K562 (cell line): ENCODE results near the gene NR2F1. TPM values are rescaled to one million over a fixed set of nuclear protein-coding genes. Genes with fewer than 3 reads are reported as not detected.

ENCODE experiments used
- MAX ChIP-seq: sonication (generic); formaldehyde crosslinking; IDR thresholded peaks from 2 replicates; pipeline ENCODE4 v1.9.0; 2022; ENCODE audit warnings: mild to moderate bottlenecking, missing genetic modification reagents
- ZBTB40 ChIP-seq, 2 experiments: fragments of 450-650 bp in 1 of 2; sonication (generic) in 1 of 2; formaldehyde crosslinking in 1 of 2; IDR thresholded peaks; 2 replicates each; pipeline versions ENCODE4 v1.7.1 to v1.9.0; 2016 to 2022; ENCODE audit warnings: inconsistent platforms in 1 of 2, mild to moderate bottlenecking in 1 of 2, missing genetic modification reagents in 1 of 2
- polyA plus RNA-seq, 8 experiments: library from polyadenylated mRNA; depleted of rRNA in 4 of 8; stranded (reverse) in 5 of 8; unstranded in 3 of 8; fragments of >200 nt; fragmentation: Nextera tagmentation in 2 of 8; fragmentation: Illumina TruSeq in 1 of 8; extraction: Ambion mirVana in 2 of 8; extraction: Trizol in 1 of 8; gene quantifications; 2 replicates each; pipeline versions ENCODE4 v1.2.1 to v1.2.3, GENCODE V29; 2011 to 2014; ENCODE audit warnings: inconsistent platforms in 1 of 8, missing spikeins in 1 of 8
- total RNA-seq, 7 experiments: library from RNA; depleted of rRNA in 6 of 7; stranded (reverse); fragments of >200 nt in 6 of 7; fragmentation: Illumina TruSeq in 2 of 7; extraction: Trizol in 2 of 7; gene quantifications; 2 replicates each; pipeline versions ENCODE4 v1.2.1 to v1.2.3, GENCODE V29; 2011 to 2021; ENCODE audit warnings: low replicate concordance in 1 of 7

NR2F1 gene
- total and polyA plus RNA-seq, 9 of the 15 experiments (the other 6 are each of a cell fraction or from before 2014, with no cell fraction given): 0.18 TPM; not detected in 8

GRCh38 chr5:93566091-93566490 lies 16.9 kb upstream of the NR2F1 start (continued):
- TF ChIP-seq MAX: no peak
- no peak for TF ChIP-seq ZBTB40 (IDR thresholded peaks at IDR 0.05)
- TF ChIP-seq ZBTB40 (CRISPR knock-in tag; IDR thresholded peaks at IDR 0.05): no peak
